B cell (primary cell): ENCODE data around the gene ZNF22. TPM values are rescaled to one million over a fixed set of nuclear protein-coding genes. Genes with fewer than 3 reads are reported as not detected.
A peak's percentile ranks its signal among the peaks of the same experiment; 100 is the strongest.

Experiments used
- ATAC-seq: fragments of 200-7000 bp; cut with Tn5 transposase; one replicate; pipeline ENCODE4 v1.10.0; 2021; ENCODE audit warnings: low read depth, mild to moderate bottlenecking, moderate number of reproducible peaks, moderate library complexity
- CTCF ChIA-PET: fragments of 350-600 bp; sonication (Branson Sonifier 250); formaldehyde crosslinking; loops from one replicate; lab custom pipeline; 2021; ENCODE audit warnings: antibody characterized with exemption, inconsistent platforms; lab: Charles Lee
- POLR2A ChIA-PET: fragments of 350-600 bp; sonication (Branson Sonifier 250); formaldehyde crosslinking; loops from one replicate; lab custom pipeline; 2021; ENCODE audit warnings: antibody characterized with exemption; lab: Charles Lee
- DNase-seq: peaks from one replicate; pipeline ENCODE4 v3.0.0; 2013
- H2AFZ ChIP-seq: 2 replicates; pipeline ENCODE4 v1.6.1; 2012; ENCODE audit warnings: mild to moderate bottlenecking, low read depth, low read length; ENCODE audit not compliant: insufficient read depth, poor library complexity, severe bottlenecking
- H3K27ac ChIP-seq, 2 donors: 1 replicate in 1 of 2; 2 replicates in 1 of 2; pipeline ENCODE4 v1.5.1; 2012 to 2013; ENCODE audit warnings: low read length in 2 of 2, mild to moderate bottlenecking in 2 of 2, moderate library complexity in 1 of 2
- H3K27me3 ChIP-seq, 4 experiments: fragments of 200-600 bp in 1 of 4; sonication (generic) in 1 of 4; replicated peaks in 1 of 4; 1 replicate in 2 of 4; 2 replicates in 2 of 4; pipeline versions ENCODE4 v1.6.1 to v1.7.0; 2013 to 2016; ENCODE audit warnings: low read length in 3 of 4, mild to moderate bottlenecking in 2 of 4, mixed read lengths in 1 of 4, moderate library complexity in 1 of 4; ENCODE audit not compliant: insufficient read depth in 4 of 4, control insufficient read depth in 3 of 4; ENCODE audit errors: control extremely low read depth in 1 of 4
- H3K36me3 ChIP-seq, 2 experiments: replicated peaks in 1 of 2; 1 replicate in 1 of 2; 2 replicates in 1 of 2; pipeline versions ENCODE4 v1.6.1 to v1.7.1; 2013; ENCODE audit warnings: low read length in 1 of 2; ENCODE audit not compliant: insufficient read depth in 2 of 2, control insufficient read depth in 1 of 2; ENCODE audit errors: control extremely low read depth in 1 of 2, extremely low read depth in 1 of 2
- H3K4me1 ChIP-seq, 2 donors: fragments of 200-600 bp in 1 of 2; sonication (generic) in 1 of 2; 1 replicate in 1 of 2; 2 replicates in 1 of 2; pipeline versions ENCODE4 v1.5.1 to v1.6.1; 2013 to 2017; ENCODE audit warnings: low read length in 2 of 2; ENCODE audit not compliant: control insufficient read depth in 2 of 2, insufficient read depth in 2 of 2
- H3K4me2 ChIP-seq: replicated peaks from 2 replicates; pipeline ENCODE3; 2012; ENCODE audit warnings: mild to moderate bottlenecking, low read depth, low read length; ENCODE audit not compliant: poor library complexity, severe bottlenecking
- H3K4me3 ChIP-seq, 5 experiments: fragments of 200-600 bp in 1 of 5; sonication (generic) in 1 of 5; 1 replicate in 3 of 5; 2 replicates in 2 of 5; pipeline versions ENCODE4 v1.5.1 to v1.7.0; 2011 to 2016; ENCODE audit warnings: low read length in 4 of 5, mild to moderate bottlenecking in 4 of 5, low read depth in 2 of 5, control low read depth in 1 of 5, moderate library complexity in 1 of 5; ENCODE audit not compliant: insufficient read depth in 1 of 5; ENCODE audit errors: control extremely low read depth in 1 of 5, extremely low read depth in 1 of 5
- H3K79me2 ChIP-seq: fragments of 200-600 bp; sonication (generic); one replicate; pipeline ENCODE4 v1.6.0; 2016; ENCODE audit warnings: low read length; ENCODE audit not compliant: control insufficient read depth, insufficient read depth
- H3K9ac ChIP-seq: fragments of 200-600 bp; sonication (generic); 2 replicates; pipeline ENCODE4 v1.6.1; 2017; ENCODE audit warnings: mild to moderate bottlenecking, low read length, moderate library complexity
- H3K9me3 ChIP-seq, 3 donors: one replicate each; pipeline versions ENCODE4 v1.6.1 to v1.7.1; 2013; ENCODE audit warnings: low read length in 2 of 3; ENCODE audit not compliant: control insufficient read depth in 2 of 3, insufficient read depth in 1 of 3; ENCODE audit errors: control extremely low read depth in 1 of 3
- H4K20me1 ChIP-seq: 2 replicates; pipeline ENCODE4 v1.6.0; 2012; ENCODE audit warnings: mild to moderate bottlenecking, low read length; ENCODE audit not compliant: insufficient read depth, control insufficient read depth, poor library complexity, severe bottlenecking
- H3K27ac Mint-ChIP-seq: one replicate; pipeline ENCODE4 v1.8.0; 2021; ENCODE audit warnings: mixed read lengths
- H3K27me3 Mint-ChIP-seq: one replicate; pipeline ENCODE4 v1.8.0; 2021; ENCODE audit warnings: mixed read lengths
- H3K4me1 Mint-ChIP-seq: one replicate; pipeline ENCODE4 v1.8.0; 2021; ENCODE audit warnings: mixed read lengths
- H3K4me3 Mint-ChIP-seq: one replicate; pipeline ENCODE4 v1.8.0; 2021; ENCODE audit warnings: mixed read lengths
- H3K9me3 Mint-ChIP-seq: one replicate; pipeline ENCODE4 v1.8.0; 2022; ENCODE audit warnings: mixed read lengths; ENCODE audit not compliant: insufficient read depth
- CTCF ChIP-seq: fragments of 200-600 bp; IDR thresholded peaks from one replicate; pipeline ENCODE4 v1.8.0; 2022; ENCODE audit warnings: antibody characterized with exemption, mild to moderate bottlenecking
- EZH2 ChIP-seq: IDR thresholded peaks from 2 replicates; pipeline ENCODE4 v1.6.1; 2012; ENCODE audit warnings: borderline replicate concordance, low read depth, mild to moderate bottlenecking, moderate library complexity, low read length; ENCODE audit not compliant: insufficient read depth, poor library complexity, severe bottlenecking
- WGBS: methylation state at CpG from one replicate; pipeline ENCODE4 v1.1.5; 2013; ENCODE audit warnings: missing lambda C conversion rate; ENCODE audit not compliant: insufficient coverage; 5-methylcytosine and 5-hydroxymethylcytosine counted together
- intact Hi-C: fragments of 100-400 bp; cut with micrococcal nuclease; formaldehyde crosslinking; loops from one replicate; pipeline ENCODE4 v1.10.0; 2022
- polyA plus RNA-seq: library from polyadenylated mRNA; depleted of rRNA; stranded (reverse); fragments of >200 nt; gene quantifications from 2 replicates; pipeline ENCODE4 v1.2.3, GENCODE V29; 2012
- total RNA-seq, 2 donors: library from RNA; stranded (reverse); fragments of 120-200 nt in 1 of 2; gene quantifications; 1 replicate in 1 of 2; 2 replicates in 1 of 2; pipeline versions ENCODE4 v1.2.3 to v1.2.4, GENCODE V29; 2013 to 2022

ZNF22 gene
- total and polyA plus RNA-seq, 2 donors (not counting 1 experiment from before 2014, with no cell fraction given) = 7.7 to 31.4 TPM

- no peaks in the 10 kb centered on the region for H3K27me3 Mint-ChIP-seq
These were observed 2.5 kb upstream of the ZNF22 start for GRCh38 chr10:44998146-44998631.

More at GRCh38 chr10:44998146-44998631, 2.5 kb upstream of the ZNF22 start:
- Histone ChIP-seq H3K36me3 (peaks cover 0 to under 1% of the 10 kb centered on the region in 2 experiments), H3K9me3 (peaks cover 0 to under 1% (median 0%) of the 10 kb centered on the region in 3 donors), H4K20me1 (no peaks in the 10 kb centered on the region), H3K27ac (no peak overlapping the region), H3K4me2 (no peak overlapping the region), H3K4me3 (no peak overlapping the region), H3K4me1 (peaks cover 16% of the 10 kb centered on the region in 2 donors), H3K9ac (no peak overlapping the region), H3K27me3 (no peaks in the 10 kb centered on the region), H2AFZ (no peak overlapping the region), H3K79me2 (peaks cover 17% of the 10 kb centered on the region)
- intact Hi-C loops = no loop called here
- H3K4me3 Mint-ChIP-seq = no peak overlapping the region
- peaks cover 24% of the 10 kb centered on the region for H3K4me1 Mint-ChIP-seq
- H3K9me3 Mint-ChIP-seq = no peaks in the 10 kb centered on the region
- H3K27ac Mint-ChIP-seq = peak overlapping the region; percentile 32
- TF ChIP-seq CTCF = no peak
- no peak for TF ChIP-seq EZH2
- CTCF ChIA-PET = no interaction called here
- DNase-seq (no peak), ATAC-seq (no peak)
- POLR2A ChIA-PET = no interaction called here
- WGBS = 88% methylated on average over 4 of the region's 6 CpGs
